Fibroblast of pulmonary artery (primary cell): ENCODE data around the gene GALNT9.

Source experiments
- DNase-seq: peaks from one replicate; pipeline ENCODE4 v3.0.0-alpha.2; 2010; ENCODE audit warnings: low read depth
- H3K4me3 ChIP-seq: replicated peaks from 2 replicates; pipeline ENCODE4 v1.5.1; 2011; ENCODE audit warnings: low read depth, mild to moderate bottlenecking, control low read depth, low read length, moderate library complexity
- TF ChIP-seq, protein P1 (sequence below): IDR thresholded peaks from 2 replicates; pipeline ENCODE4 v1.5.1; 2011; ENCODE audit warnings: mild to moderate bottlenecking, control low read depth, low read length, inconsistent platforms; ENCODE audit errors: missing control alignments

The GALNT9 gene

GRCh38 chr12:132239796-132240668, 89.4 kb downstream of the GALNT9 start:
- H3K4me3 ChIP-seq: no peak overlapping the region
- DNase-seq: no peak
- TF ChIP-seq, protein P1, sequence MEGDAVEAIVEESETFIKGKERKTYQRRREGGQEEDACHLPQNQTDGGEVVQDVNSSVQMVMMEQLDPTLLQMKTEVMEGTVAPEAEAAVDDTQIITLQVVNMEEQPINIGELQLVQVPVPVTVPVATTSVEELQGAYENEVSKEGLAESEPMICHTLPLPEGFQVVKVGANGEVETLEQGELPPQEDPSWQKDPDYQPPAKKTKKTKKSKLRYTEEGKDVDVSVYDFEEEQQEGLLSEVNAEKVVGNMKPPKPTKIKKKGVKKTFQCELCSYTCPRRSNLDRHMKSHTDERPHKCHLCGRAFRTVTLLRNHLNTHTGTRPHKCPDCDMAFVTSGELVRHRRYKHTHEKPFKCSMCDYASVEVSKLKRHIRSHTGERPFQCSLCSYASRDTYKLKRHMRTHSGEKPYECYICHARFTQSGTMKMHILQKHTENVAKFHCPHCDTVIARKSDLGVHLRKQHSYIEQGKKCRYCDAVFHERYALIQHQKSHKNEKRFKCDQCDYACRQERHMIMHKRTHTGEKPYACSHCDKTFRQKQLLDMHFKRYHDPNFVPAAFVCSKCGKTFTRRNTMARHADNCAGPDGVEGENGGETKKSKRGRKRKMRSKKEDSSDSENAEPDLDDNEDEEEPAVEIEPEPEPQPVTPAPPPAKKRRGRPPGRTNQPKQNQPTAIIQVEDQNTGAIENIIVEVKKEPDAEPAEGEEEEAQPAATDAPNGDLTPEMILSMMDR: no peak

DNA sequence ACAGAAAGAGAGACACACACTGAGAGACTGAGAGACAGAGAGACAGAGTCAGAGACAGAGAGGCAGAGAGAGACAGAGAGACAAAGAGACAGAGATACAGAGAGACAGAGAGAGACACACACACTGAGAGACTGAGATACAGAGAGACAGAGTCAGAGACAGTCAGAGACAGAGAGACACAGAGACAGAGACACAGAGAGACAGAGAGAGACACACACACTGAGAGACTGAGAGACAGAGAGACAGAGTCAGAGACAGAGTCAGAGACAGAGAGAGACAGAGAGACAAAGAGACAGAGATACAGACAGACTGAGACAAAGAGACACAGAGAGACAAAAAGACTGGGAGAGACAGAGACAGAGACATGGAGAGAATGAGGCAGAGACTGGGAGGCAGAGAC, 90.0 kb downstream of the GALNT9 start:
- DNase-seq: no peak
- H3K4me3 ChIP-seq: no peak overlapping the region
- TF ChIP-seq, protein P1: no peak

- no peak for DNase-seq
- TF ChIP-seq, protein P1: no peak
- H3K4me3 ChIP-seq: no peak overlapping the region
Observed at GRCh38 chr12:132238884-132239283, 90.5 kb downstream of the GALNT9 start.

DNA sequence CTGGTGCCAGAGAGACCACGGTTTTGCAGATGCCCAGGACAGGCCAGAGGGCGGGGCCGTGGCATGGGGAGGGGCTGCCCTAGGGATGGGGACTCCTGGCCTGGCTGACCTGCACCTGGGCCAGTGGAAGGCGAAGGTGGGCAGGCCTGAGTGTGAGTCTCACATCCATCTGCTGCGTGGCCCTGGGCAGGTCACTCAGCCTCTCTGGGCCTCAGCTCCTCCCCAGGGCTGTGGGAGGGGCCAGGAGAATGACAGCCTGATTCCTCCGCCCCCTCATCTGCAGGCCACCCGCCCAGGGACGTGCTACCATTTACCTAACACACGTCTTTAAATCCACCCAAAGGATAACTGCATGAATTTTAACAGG, 90.9 kb downstream of the GALNT9 start:
- H3K4me3 ChIP-seq: no peak overlapping the region
- TF ChIP-seq, protein P1: no peak
- peak; percentile 14 for DNase-seq

- no peak for DNase-seq
- H3K4me3 ChIP-seq: no peak overlapping the region
- TF ChIP-seq, protein P1: no peak
Observed at GRCh38 chr12:132237772-132238487, 91.5 kb downstream of the GALNT9 start.

GRCh38 chr12:132236930-132237771, 92.2 kb downstream of the GALNT9 start:
- TF ChIP-seq, protein P1: no peak
- DNase-seq: no peak
- no peak overlapping the region for H3K4me3 ChIP-seq
